Tibial nerve (tissue), 4 donors: Measurements from ENCODE around the gene CLIP2. TPM values are rescaled to one million over a fixed set of nuclear protein-coding genes. Genes with fewer than 3 reads are reported as not detected.

Experiments used
- DNase-seq, 2 donors: peaks; one replicate each; pipeline ENCODE4 v3.0.0-alpha.2; 2019; ENCODE audit warnings: low spot score in 2 of 2
- H3K27ac ChIP-seq, 4 donors: fragments of 200-600 bp; sonication (generic) in 3 of 4; one replicate each; pipeline ENCODE4 v1.5.1; 2017 to 2019; ENCODE audit warnings: mild to moderate bottlenecking in 1 of 4
- H3K27me3 ChIP-seq, 2 donors: fragments of 200-600 bp; sonication (generic) in 1 of 2; one replicate each; pipeline versions ENCODE4 v1.5.1 to v1.6.0; 2017 to 2019
- H3K36me3 ChIP-seq, 3 donors: fragments of 200-600 bp; sonication (generic); one replicate each; pipeline ENCODE4 v1.5.1; 2018 to 2019
- H3K4me1 ChIP-seq, 4 donors: fragments of 200-600 bp; sonication (generic) in 3 of 4; one replicate each; pipeline ENCODE4 v1.5.1; 2017 to 2019
- H3K4me3 ChIP-seq, 4 donors: fragments of 200-600 bp; sonication (generic) in 3 of 4; one replicate each; pipeline ENCODE4 v1.5.1; 2017 to 2019; ENCODE audit warnings: mild to moderate bottlenecking in 1 of 4, moderate library complexity in 1 of 4
- H3K9me3 ChIP-seq, 4 donors: fragments of 200-600 bp; sonication (generic) in 3 of 4; one replicate each; pipeline ENCODE4 v1.5.1; 2017 to 2019
- CTCF ChIP-seq, 5 experiments: fragments of 200-600 bp in 3 of 5; fragments of 450-650 bp in 2 of 5; sonication (generic) in 3 of 5; IDR thresholded peaks; one replicate each; pipeline ENCODE4 v1.5.1; 2016 to 2019; ENCODE audit warnings: antibody characterized with exemption in 5 of 5, mild to moderate bottlenecking in 3 of 5, moderate library complexity in 2 of 5
- EP300 ChIP-seq, 2 donors: sonication (generic); formaldehyde crosslinking; IDR thresholded peaks; one replicate each; pipeline ENCODE4 v1.6.1; 2017; ENCODE audit warnings: antibody characterized with exemption in 2 of 2, mild to moderate bottlenecking in 1 of 2
- POLR2A ChIP-seq, 2 donors: fragments of 450-650 bp; IDR thresholded peaks; one replicate each; pipeline ENCODE4 v1.6.1; 2017; ENCODE audit warnings: antibody characterized with exemption in 2 of 2, mild to moderate bottlenecking in 2 of 2, moderate library complexity in 2 of 2
- WGBS, 2 donors: methylation state at CpG; one replicate each; pipeline ENCODE4 v1.1.5; 2018; 5-methylcytosine and 5-hydroxymethylcytosine counted together
- total RNA-seq, 4 donors: library from RNA; depleted of rRNA; stranded (reverse); fragments of >200 nt; gene quantifications; one replicate each; pipeline ENCODE4 v1.1.0, GENCODE V29; 2016

Gene CLIP2
- total RNA-seq, 4 donors from 2014 or later, result 42.0 to 48.3 (median 46.3) TPM

- TF ChIP-seq POLR2A (IDR thresholded peaks at IDR 0.05), result peak in 1 of 2 donors; percentile 20
- TF ChIP-seq EP300 (IDR thresholded peaks at IDR 0.05), result no peak
- TF ChIP-seq CTCF (IDR thresholded peaks at IDR 0.05), result no peak
- H3K27me3 ChIP-seq, result no peaks in the 10 kb centered on the region
- DNase-seq, result peak; percentile 55 to 61
- WGBS, 2 donors, result 2% methylated on average over 16 to 28 of the region's 62 CpGs
- peak within 1 kb of the TSS; percentile 76 to 99 (median 96) for H3K27ac ChIP-seq
- H3K4me1 ChIP-seq, result peaks cover 0 to 30% (median 17%) of the 10 kb centered on the region in 4 donors
- H3K4me3 ChIP-seq, result peak within 1 kb of the TSS; percentile 57 to 93 (median 78)
- no peaks in the 10 kb centered on the region for H3K36me3 ChIP-seq
- no peaks in the 10 kb centered on the region for H3K9me3 ChIP-seq
Measured at GRCh38 chr7:74453322-74454011, 164.3 kb downstream of the CLIP2 start, which contains the start of gene GTF2IRD1. GTF2IRD1 (plus strand) TSS chr7:74453906; CDS start chr7:74508081, 54,175 bp downstream.

- H3K4me1 ChIP-seq, result peaks cover 0 to 30% (median 17%) of the 10 kb centered on the region in 4 donors
- H3K4me3 ChIP-seq, result peak overlapping the region; percentile 57 to 93 (median 78)
- no peaks in the 10 kb centered on the region for H3K36me3 ChIP-seq
- 8 to 12% methylated on average over 18 to 23 of the region's 61 CpGs for WGBS, 2 donors
- H3K27me3 ChIP-seq, result no peaks in the 10 kb centered on the region
- no peaks in the 10 kb centered on the region for H3K9me3 ChIP-seq
- TF ChIP-seq EP300 (IDR thresholded peaks at IDR 0.05), result no peak
- peak in 1 of 2 donors; percentile 12 for TF ChIP-seq POLR2A (IDR thresholded peaks at IDR 0.05)
- no peak for DNase-seq
- H3K27ac ChIP-seq, result peak overlapping the region; percentile 76 to 99 (median 96)
Measured at GRCh38 chr7:74454021-74454924, 165.1 kb downstream of the CLIP2 start.

GRCh38 chr7:74454925-74455288, 165.7 kb downstream of the CLIP2 start:
- no peak for DNase-seq
- Histone ChIP-seq H3K27ac (peak overlapping the region; percentile 76 to 99 (median 96)), H3K27me3 (no peaks in the 10 kb centered on the region), H3K36me3 (no peaks in the 10 kb centered on the region), H3K4me1 (peaks cover 0 to 30% (median 17%) of the 10 kb centered on the region in 4 donors), H3K9me3 (no peaks in the 10 kb centered on the region), H3K4me3 (peak overlapping the region; percentile 57 to 93 (median 78))
- TF ChIP-seq POLR2A (IDR thresholded peaks at IDR 0.05) (no peak), EP300 (IDR thresholded peaks at IDR 0.05) (no peak), CTCF (IDR thresholded peaks at IDR 0.05) (no peak)
- 53 to 64% methylated on average over 8 to 11 of the region's 11 CpGs for WGBS, 2 donors

- 55 to 71% methylated on average over 9 to 13 of the region's 13 CpGs for WGBS, 2 donors
- peaks cover 0 to 30% (median 17%) of the 10 kb centered on the region in 4 donors for H3K4me1 ChIP-seq
- peak overlapping the region; percentile 76 to 99 (median 96) for H3K27ac ChIP-seq
Measured at GRCh38 chr7:74455291-74455804, 166.1 kb downstream of the CLIP2 start.

More at GRCh38 chr7:74455291-74455804, 166.1 kb downstream of the CLIP2 start:
- H3K27me3 ChIP-seq, result no peaks in the 10 kb centered on the region
- H3K36me3 ChIP-seq, result no peaks in the 10 kb centered on the region
- DNase-seq, result peak in 1 of 2 donors; percentile 8
- peak overlapping the region in 3 of 4 donors; percentile 57 to 93 (median 83) for H3K4me3 ChIP-seq
- TF ChIP-seq EP300 (IDR thresholded peaks at IDR 0.05) (peak in 1 of 2 donors; percentile 37), POLR2A (IDR thresholded peaks at IDR 0.05) (no peak), CTCF (IDR thresholded peaks at IDR 0.05) (no peak)
- H3K9me3 ChIP-seq, result no peaks in the 10 kb centered on the region

Other genes with a start within 250 kb of the CLIP2 start
- gene LIMK1, start 205.6 kb upstream of the CLIP2 start, total RNA-seq, result 10 to 100 TPM; 14.4 to 30.3 (median 17.0) TPM
- gene EIF4H, start 115.1 kb upstream of the CLIP2 start, total RNA-seq, result 100 to 1,000 TPM; 184 to 211 (median 192) TPM
- gene LAT2, start 79.4 kb upstream of the CLIP2 start, total RNA-seq, result 10 to 100 TPM in 2 of 4 donors, 1 to 10 TPM in 2; 5.1 to 15.3 (median 8.9) TPM
- gene RFC2, start 35.0 kb upstream of the CLIP2 start, total RNA-seq, result 10 to 100 TPM in 3 of 4 donors, 1 to 10 TPM in 1; 8.4 to 25.1 (median 14.1) TPM
- gene GTF2IRD1, start 164.5 kb downstream of the CLIP2 start, total RNA-seq, result 10 to 100 TPM; 14.6 to 35.7 (median 17.1) TPM